Liver (tissue), 3 donors: ENCODE results near the gene CMTM1.

Experiments
- ATF3 ChIP-seq: IDR thresholded peaks from 2 replicates; pipeline ENCODE4 v1.6.1; 2016; ENCODE audit warnings: antibody characterized with exemption
- CTCF ChIP-seq: fragments of 150-350 bp; IDR thresholded peaks from 2 replicates; pipeline ENCODE4 v1.5.1; 2017; ENCODE audit warnings: improper control_type of control experiment, low read depth, low read length; ENCODE audit not compliant: missing input control
- EGR1 ChIP-seq, 2 donors: IDR thresholded peaks; 2 replicates each; pipeline ENCODE4 v1.6.1; 2016 to 2018; ENCODE audit warnings: antibody characterized with exemption in 2 of 2, low read depth in 2 of 2
- MAX ChIP-seq: IDR thresholded peaks from 2 replicates; pipeline ENCODE4 v1.6.1; 2016; ENCODE audit warnings: antibody characterized with exemption
- RAD21 ChIP-seq, 2 donors: IDR thresholded peaks; 2 replicates each; pipeline ENCODE4 v1.6.1; 2016; ENCODE audit warnings: antibody characterized with exemption in 2 of 2, mild to moderate bottlenecking in 2 of 2
- TAF1 ChIP-seq: conservative IDR thresholded peaks from 2 replicates; pipeline ENCODE4 v1.6.1; 2016; ENCODE audit warnings: antibody characterized with exemption, mild to moderate bottlenecking
- YY1 ChIP-seq: IDR thresholded peaks from 2 replicates; pipeline ENCODE4 v1.6.1; 2016; ENCODE audit warnings: antibody characterized with exemption, mild to moderate bottlenecking
- ZBTB33 ChIP-seq: IDR thresholded peaks from 2 replicates; pipeline ENCODE4 v1.6.1; 2016; ENCODE audit warnings: antibody characterized with exemption
- donor health status: healthy.
- donor health status: healthy.

- TF ChIP-seq RAD21 (IDR thresholded peaks at IDR 0.05) (no peak), CTCF (no peak), MAX (no peak), TAF1 (no peak), ZBTB33 (no peak), YY1 (no peak), ATF3 (no peak), EGR1 (IDR thresholded peaks at IDR 0.05; ENCODE audit: low read depth in 2 of 2) (no peak)
Measured at GRCh38 chr16:66600477-66600876, 34.2 kb downstream of the CMTM1 start.
